HG03066 (cell line): ENCODE results near the gene TRIM73.
A peak's percentile ranks its signal among the peaks of the same experiment; 100 is the strongest.
"Not testable (repeated sequence)": the region's sequence is repeated elsewhere in the genome, so short reads cannot be mapped to it uniquely, and the experiment has no call there.

Source experiments
- ATAC-seq: cut with Tn5 transposase; IDR thresholded peaks from one replicate; pipeline ENCODE4 v1.9.1; 2021; ENCODE audit warnings: low read depth; ENCODE audit not compliant: unreplicated experiment

Gene TRIM73

GRCh38 chr7:75395329-75395728, at the start of gene TRIM73:
Gene TRIM73, plus strand, starts transcription at chr7:75395629. Its CDS starts 3,305 bp downstream, at chr7:75398934.
- ATAC-seq = not testable (repeated sequence)

- ATAC-seq = peak; percentile 62
These were observed 36.5 kb upstream of the TRIM73 start for GRCh38 chr7:75358671-75359541.

- peak; percentile 45 for ATAC-seq
These were observed 35.9 kb upstream of the TRIM73 start for GRCh38 chr7:75359542-75359848.

- ATAC-seq = not testable (repeated sequence)
These were observed 31.4 kb upstream of the TRIM73 start for GRCh38 chr7:75364079-75364478.

GRCh38 chr7:75366643-75367042, 28.8 kb upstream of the TRIM73 start:
- ATAC-seq = not testable (repeated sequence)

- ATAC-seq = not testable (repeated sequence)
These were observed 28.1 kb upstream of the TRIM73 start for GRCh38 chr7:75367313-75367712.

GRCh38 chr7:75374144-75374518, 21.3 kb upstream of the TRIM73 start:
- not testable (repeated sequence) for ATAC-seq

GRCh38 chr7:75374519-75375317, 20.7 kb upstream of the TRIM73 start:
- not testable (repeated sequence) for ATAC-seq

- ATAC-seq = not testable (repeated sequence)
These were observed 2.2 kb upstream of the TRIM73 start for GRCh38 chr7:75393194-75393593.

GRCh38 chr7:75397865-75398264, 2.4 kb downstream of the TRIM73 start:
- not testable (repeated sequence) for ATAC-seq

- not testable (repeated sequence) for ATAC-seq
These were observed 3.6 kb downstream of the TRIM73 start for GRCh38 chr7:75398771-75399700.

GRCh38 chr7:75400575-75400974, 5.1 kb downstream of the TRIM73 start:
- not testable (repeated sequence) for ATAC-seq

- ATAC-seq = not testable (repeated sequence)
These were observed 8.3 kb downstream of the TRIM73 start for GRCh38 chr7:75403455-75404443.

GRCh38 chr7:75404663-75405062, 9.2 kb downstream of the TRIM73 start:
- not testable (repeated sequence) for ATAC-seq

- ATAC-seq = peak; percentile 85
These were observed 14.7 kb downstream of the TRIM73 start for GRCh38 chr7:75409880-75410822.

- peak; percentile 6 for ATAC-seq
These were observed 15.4 kb downstream of the TRIM73 start for GRCh38 chr7:75410823-75411173.

GRCh38 chr7:75414204-75414603, 18.8 kb downstream of the TRIM73 start:
- ATAC-seq = not testable (repeated sequence)

- ATAC-seq = not testable (repeated sequence)
These were observed 19.4 kb downstream of the TRIM73 start for GRCh38 chr7:75414708-75415427.
